HT1080 (cell line): ENCODE data around the gene SRRM4. TPM values are rescaled to one million over a fixed set of nuclear protein-coding genes. Genes with fewer than 3 reads are reported as not detected.
"Not testable (repeated sequence)": the region's sequence is repeated elsewhere in the genome, so short reads cannot be mapped to it uniquely, and the experiment has no call there.

Source experiments
- DNase-seq: peaks from one replicate; pipeline ENCODE4 v3.0.0-alpha.2; 2015; ENCODE audit warnings: low read depth
- total RNA-seq: library from RNA; depleted of rRNA; stranded (reverse); fragments of >200 nt; shearing (Covaris generic); gene quantifications from 2 replicates; pipeline ENCODE4 v1.2.3, GENCODE V29; 2014

The SRRM4 gene
- total RNA-seq, 1 experiment from 2014 or later = not detected

DNA sequence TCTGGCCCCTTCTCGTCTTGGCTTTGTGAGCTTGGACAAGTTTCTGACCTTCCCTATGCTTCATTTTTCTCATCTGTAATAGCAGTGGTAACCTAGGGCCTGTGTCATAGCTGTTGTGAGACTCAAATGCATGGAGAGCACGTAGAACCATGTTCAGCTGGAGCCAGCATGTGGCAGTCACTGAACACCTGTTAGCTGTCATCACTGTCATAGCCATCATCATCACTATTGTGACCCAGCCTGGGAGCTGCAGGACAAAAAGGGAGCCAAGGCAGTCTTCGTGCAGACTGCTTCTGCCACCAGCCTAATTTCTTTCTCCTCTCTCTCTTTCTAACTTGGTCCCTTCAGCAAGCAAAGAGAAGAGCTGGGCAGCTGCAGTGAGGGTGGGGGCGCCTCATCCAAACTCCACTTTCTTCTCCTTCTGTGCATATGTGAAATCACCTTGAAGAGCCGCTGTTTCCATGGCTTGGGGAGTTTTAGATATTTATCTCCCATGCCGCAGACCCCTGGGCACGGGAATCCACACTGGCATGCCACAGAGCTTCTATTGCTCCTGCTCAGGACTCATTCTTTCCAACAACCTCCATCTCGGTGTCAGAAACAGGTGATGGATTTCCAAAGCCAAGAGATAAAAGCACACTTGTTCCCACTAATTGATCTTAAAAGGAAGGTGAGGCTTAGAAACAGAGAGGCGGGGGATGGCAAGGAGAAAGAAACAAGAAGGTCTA is 87.0 kb downstream of the SRRM4 start:
- DNase-seq = no peak

DNA sequence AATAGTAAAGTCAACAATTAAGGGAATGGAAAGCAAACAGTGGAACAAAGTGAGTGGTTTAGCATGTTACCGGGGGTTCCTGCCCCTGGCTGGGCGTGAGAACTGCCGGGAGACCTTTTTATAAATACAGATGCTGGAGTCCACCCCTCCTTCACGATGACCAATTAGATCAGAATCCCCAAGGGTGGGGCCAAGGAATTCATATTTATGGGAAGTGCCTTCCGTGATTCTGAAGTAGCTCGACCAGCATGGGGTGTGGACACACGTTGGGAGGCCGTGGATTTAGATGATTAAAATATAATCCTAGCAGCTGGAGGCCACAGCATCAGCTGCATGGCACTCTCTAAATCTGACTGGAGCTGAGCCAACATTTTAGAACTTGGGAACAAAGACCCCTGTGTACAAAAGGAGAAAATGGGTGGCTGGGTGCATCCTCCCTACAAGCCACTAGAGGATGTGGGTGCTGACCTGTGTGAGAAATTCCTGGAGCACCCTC is 87.9 kb downstream of the SRRM4 start:
- no peak for DNase-seq

DNA sequence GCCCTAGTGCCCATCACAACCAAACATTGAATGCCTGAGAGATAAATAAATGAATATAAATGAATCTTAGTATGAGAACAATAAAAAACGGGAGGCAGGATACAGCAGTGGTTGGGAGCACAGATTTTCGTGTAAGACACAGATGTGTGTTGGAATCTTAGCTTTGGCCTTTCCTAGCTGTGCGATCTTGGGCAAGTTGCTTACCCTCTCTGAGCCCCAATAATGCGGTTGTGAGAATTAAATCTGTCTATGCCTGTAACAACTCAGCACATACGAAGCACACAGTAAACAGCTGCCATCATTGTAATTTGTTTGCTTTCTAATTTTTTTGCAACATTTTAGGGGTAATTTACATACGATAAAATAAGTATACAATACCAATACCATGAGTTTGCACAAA is 89.8 kb downstream of the SRRM4 start:
- DNase-seq = no peak

DNA sequence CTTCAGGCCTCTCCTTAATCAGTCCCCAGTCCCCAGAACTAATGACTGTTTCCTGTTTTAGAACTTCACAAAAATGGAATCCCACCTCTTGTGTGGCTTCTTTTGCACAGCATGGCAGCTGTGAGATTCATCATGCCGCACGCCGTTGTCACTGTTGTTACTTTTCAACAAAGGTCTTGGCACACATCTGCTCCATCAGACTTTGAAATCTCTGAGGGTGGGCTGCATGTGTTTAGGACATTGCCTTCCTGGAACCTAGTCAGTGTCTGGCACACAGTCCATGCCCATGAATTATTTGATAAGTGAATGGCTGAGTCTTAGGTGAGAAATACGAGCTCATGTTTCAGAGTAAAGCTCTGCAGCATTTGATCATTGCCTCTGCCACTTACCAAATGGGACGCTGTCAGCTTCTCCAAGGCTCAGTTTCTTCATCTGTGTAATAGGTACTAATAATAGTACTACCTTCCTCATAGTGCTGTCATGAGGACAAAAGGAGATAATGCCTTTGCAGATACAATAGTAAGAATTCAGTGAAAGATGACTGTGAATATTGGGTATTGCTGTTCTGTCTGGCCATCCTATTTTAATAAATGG is 90.4 kb downstream of the SRRM4 start:
- no peak for DNase-seq

DNA sequence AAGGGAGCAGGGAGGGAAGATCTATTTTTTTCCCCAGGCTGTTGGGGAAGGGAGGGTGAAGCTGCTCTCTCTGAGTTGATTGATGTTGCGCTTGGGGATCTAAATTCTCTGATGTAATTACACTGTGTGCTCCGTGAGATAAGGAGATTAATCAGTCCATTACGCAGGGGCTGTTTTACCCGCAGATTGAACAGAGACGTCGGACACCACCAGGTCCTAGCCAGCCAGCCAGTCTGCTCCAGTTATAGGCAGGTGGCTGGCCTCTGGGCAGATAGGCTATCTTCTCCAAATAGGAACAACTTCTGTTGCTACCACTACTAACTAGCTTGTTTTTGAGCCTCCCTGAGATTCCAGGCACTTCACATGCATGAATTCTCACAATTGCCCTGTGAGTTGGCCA is 91.1 kb downstream of the SRRM4 start:
- DNase-seq = no peak

DNA sequence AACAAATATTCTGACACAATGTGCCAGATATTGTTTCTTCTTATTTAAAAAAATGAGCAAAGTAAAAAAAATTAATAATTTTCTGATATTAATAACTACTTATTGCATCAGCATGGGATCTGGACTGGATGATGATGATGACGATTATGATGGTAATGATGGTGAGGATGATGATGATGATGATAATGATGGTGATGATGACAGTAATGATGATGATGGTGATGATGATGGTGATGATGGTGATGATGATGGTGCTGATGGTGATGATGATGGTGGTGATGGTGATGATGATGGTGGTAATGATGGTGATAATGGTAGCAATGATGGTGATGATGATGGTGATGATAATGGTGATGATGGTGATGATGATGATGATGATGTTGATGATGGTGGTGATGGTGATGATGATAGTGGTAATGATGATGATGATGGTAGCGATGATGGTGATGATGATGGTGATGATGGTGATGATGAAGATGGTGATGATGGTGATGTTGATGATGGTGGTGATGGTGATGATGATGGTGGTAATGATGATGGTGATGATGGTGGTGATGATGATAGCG is 94.0 kb downstream of the SRRM4 start:
- DNase-seq = no peak

DNA sequence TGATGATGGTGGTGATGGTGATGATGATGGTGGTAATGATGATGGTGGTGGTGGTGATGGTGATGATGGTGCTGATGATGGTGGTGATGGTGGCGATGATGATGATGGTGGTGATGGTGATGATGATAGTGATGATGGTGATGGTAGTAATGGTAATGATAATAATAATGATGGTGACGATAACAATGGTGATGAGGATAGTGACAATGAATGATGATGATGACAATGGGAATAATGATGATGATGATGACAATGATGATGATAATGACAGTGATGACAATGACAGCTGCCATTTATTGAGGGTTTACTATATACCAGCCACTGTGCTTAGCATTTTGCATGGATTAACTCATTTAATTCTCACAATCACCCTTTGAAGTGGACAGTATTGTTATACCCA is 94.6 kb downstream of the SRRM4 start:
- DNase-seq = no peak

DNA sequence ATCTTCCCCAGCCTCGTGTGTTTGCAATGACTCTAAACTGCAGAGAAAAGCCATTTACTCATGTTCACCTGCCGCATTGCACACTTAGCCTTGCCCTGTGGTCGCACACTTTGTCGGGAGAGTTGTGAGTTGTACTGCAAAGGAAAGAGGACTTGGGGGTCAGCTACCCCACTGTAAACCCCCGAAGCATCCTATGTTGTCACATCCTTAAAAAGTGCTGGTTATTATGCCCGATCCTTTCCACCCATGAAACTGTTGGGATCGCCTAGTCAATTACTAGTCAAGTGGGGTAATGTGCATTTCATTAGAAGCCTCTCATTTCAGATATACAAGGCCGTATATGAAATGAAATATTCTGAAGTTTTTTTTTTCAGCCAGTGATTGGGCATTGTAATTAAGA is 98.2 kb downstream of the SRRM4 start:
- DNase-seq = no peak

DNA sequence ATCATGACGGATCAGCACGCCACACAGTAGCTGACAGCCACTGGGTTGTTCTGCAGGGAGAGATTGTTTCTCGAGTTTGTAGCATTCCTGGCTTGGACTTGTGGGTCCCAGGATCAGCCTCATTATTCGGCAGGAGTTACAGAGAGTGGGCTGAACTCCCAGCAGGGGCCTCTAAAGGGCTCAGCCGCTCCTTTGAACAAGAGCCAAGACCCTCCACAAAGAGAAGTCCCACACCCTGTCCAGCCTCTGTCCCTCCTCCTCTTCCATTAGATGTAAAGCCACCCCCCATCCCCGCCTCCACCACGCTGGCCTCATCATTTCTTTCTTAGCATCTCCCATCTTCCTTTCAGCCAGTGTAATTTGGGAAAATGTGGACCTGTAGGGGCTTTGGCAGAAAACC is 100.7 kb downstream of the SRRM4 start:
- DNase-seq = no peak

DNA sequence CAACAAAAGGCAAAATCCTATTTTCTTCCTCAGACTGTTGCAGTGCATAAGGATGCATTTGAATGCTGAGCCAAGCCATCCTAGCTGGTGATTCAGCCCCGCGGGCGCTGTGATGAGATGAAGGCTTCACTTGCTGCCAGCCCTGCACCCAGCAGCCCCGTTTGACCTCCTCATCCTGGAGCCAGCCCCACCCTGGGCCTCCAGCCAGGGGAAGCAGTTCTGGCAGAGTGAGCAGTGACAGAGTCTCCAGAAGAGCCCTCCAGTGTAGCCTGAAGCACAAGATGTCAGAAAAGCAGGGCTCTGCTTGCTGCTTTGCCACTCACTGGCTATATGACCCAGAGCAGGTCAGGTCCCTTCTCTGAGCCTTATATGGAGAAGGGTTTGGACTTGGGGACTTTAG is 101.2 kb downstream of the SRRM4 start:
- no peak for DNase-seq

DNA sequence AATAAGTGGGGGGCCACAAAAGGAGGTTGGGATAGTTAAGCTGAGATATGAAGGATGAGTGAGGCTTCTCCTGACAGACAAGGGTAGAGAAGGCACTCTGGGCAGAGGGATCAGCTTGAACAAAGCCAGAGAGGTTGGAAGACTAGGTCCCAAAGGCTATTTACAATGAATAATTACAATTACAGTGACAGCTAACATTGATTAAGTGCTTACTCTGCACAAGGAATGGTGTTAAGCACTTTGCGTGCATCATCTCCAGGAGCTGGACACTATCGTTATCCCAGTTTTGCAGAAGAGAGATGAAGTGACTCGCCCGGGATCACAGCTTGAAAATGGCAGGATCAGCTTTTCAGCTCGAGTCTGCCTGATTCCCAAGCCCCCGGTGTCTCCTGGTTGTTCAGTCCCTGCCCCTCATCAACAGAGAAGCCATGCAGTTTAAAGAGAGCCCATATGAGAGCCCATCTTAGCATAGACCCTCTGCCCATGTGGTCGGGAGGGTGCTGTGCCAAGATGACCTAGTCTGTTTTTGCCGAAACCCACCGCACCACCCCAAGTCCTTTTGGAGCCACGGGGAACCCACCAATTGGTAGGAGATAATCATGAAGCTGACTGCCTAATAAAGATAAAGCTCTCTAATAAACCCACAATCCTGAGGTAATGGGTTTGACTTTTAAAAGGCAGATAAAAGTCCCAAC is 107.5 kb downstream of the SRRM4 start:
- DNase-seq = no peak

DNA sequence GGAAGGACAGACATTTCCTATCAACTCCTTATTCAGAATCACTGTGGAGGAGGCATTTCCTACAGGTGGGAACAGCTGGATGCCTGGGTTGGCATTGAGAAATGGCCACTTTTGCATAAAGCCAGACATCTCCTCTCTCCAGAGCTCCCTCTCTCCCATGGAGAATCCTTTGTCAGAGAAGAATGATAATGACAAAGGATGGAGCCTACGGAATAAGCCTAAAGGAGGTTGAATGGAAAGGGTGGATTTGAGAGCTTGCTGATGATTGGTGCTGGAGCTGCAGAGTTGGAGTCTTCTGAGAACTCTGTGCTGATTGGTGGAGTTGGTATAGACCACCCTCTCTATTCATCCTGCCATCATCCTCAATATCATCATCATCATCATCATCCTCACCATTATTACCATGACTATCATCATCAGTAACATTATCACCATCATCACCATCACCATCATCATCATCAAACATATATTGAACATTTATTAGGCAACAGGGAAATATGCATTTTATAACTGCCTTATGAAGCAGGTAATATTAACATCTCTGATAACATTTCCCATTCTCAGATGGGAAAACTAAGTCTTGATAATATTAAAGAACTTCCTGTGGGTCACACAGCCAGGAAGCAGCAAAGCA is 108.2 kb downstream of the SRRM4 start:
- no peak for DNase-seq

DNA sequence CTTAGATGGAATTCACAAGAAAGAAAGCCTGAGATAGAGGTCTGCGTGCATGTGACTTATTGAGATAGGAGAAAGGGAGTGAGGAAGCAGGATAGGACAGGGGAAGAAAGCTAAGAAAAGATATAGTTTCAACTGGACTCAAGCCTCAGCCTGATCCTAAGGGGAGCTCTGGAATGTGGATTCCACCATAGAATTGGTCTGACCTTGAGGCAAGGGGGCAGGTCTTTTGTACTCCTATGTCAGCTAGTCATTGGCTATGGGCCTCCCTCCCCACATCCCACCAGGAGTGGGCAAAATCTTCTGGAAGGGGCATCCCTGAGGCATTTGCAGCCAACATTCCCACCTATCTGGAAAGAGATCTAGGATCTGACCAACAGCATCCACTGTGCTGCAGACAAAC is 108.9 kb downstream of the SRRM4 start:
- DNase-seq = no peak

DNA sequence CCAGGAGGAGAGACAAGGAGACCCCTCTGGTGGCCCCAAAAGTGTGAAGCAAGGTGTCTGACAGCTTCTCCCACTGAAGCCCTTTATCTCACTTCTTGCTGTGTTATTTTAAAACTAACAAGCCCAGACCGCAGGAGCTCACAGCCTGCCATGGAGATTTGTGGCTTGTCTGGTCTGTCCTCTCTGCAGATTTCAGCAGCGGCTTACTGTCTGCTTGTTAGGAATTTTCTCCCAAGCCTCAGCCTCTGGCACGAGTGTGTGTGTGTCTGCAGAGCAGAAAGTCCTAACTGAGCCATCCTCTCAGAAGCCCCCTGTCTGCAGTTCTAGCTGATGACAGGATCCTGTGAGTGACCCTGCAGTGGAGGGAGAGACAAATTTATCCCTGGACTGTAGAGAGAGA is 109.5 kb downstream of the SRRM4 start:
- no peak for DNase-seq

DNA sequence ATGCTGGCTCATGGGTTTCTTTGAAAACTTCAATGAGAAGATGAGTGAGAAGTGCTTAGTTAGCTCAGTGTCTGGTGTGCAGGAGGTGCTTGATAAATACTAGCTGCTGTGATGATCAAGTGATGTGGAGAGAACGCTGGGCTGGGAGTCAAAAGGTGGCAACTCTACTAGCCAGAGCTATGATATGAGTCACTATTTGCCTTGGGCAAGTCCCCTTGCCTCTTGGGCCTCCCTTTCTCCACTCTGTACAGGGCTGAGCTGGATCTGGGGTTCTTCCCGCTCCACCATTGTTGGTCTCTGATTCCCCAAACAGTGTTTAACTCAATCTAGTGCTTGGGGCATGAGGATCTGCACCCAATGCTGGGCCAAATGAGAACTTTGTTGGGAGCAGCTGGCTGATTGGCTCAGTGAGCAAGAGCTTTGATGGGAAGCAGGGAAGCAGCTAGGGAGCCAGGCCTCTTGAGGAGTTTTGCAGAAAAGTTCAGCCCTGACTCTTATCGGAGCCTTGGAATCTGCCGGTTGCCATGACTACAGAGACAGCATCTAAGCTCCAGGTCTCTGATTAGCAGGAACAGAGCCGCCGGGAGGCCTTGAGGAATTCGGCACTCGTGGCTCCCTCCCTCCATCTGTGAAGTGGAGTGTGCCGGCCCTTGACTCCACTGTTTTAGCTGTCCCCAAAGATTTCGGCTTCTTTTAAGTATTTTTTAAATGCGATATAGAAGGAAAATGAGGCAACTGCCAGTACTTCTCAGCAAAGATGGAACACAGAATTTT is 115.3 kb downstream of the SRRM4 start:
- DNase-seq = no peak

DNA sequence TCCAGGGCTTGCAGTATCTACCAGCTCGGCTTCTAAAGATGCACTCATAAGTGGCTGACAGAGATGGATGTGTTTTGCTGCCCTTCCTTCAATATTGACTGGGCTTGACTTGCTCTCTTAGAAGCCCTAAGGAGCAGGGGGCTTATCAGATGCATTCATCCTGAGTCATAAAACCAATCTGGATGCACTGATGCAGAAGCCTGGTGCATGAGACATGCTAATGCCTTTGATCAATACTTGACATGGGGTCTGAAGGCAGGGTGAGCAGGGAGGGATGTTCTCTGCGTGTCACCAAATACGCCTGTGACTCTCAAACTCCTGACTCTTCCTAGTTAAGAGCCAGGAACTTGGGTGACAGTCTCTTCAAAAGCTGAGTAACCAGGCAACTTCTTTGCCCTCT is 119.6 kb downstream of the SRRM4 start:
- no peak for DNase-seq

DNA sequence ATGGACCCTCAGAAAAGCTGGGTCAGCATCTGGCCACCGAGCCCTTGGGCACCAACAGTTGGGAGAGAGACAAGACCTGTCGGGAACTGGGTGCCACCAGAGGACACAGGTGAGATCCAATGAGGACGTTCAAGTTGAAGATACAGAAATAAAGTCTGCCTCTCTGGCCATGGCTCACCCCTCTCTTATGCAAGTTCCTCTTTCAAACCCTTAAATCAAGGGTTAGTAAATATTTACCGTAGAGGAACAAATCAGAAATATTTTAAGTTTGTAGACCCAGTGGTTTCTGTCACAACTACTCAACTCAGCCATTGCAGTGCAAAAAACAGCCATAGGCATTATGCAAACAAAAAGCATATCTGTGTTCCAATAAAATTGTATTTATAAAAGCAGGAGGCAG is 120.9 kb downstream of the SRRM4 start:
- DNase-seq = no peak

DNA sequence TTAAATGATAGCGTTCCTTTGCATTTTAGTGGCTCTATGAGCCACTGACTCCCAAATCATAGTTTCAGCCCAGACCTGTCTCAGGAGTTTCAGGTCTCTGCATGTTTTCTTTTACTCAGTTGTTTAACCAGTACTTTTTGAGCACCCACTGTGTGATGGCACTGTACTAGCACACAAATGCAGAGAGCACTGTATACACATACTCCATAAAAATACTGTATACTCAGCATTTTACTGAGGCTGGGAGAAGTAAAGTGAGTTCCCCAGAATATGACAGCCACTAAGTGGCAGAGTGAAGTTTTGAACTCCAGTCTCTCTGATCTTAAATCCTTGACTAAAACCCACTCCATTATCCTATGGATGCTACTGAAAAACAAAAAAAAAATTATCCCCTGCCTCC is 121.4 kb downstream of the SRRM4 start:
- DNase-seq = no peak

DNA sequence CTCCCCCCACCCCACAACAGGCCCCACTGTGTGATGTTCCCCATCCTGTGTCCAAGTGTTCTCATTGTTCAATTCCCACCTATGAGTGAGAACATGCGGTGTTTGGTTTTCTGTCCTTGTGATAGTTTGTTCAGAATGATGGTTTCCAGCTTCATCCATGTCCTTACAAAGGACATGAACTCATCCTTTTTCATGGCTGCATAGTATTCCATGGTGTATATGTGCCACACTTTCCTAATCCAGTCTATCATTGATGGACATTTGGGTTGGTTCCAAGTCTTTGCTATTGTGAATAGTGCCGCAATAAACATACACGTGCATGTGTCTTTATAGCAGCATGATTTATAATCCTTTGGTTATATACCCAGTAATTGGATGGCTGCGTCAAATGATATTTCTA is 123.6 kb downstream of the SRRM4 start:
- not testable (repeated sequence) for DNase-seq

DNA sequence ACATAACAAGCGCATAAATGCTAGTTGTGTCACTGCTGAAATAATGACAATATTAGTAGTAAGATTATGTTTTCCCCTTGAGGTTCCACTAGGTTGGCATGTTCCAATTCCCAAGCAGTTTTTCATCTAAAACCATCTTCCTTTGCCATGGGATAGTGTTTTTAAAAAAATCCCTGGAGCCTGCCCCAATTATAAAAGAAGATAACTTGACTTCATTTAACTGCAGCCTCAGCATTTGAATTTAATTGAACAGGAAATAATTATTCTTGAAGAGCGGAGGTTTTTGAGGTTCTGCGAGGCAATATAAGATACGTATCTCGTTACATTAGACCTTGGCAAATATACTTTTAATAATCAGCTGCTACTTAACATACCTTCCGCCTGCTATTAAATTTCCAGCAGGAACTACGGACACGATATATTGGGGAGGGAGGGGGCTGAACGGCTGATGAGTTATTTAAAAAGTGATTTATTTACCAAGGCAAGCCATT is 132.2 kb downstream of the SRRM4 start:
- no peak for DNase-seq

DNA sequence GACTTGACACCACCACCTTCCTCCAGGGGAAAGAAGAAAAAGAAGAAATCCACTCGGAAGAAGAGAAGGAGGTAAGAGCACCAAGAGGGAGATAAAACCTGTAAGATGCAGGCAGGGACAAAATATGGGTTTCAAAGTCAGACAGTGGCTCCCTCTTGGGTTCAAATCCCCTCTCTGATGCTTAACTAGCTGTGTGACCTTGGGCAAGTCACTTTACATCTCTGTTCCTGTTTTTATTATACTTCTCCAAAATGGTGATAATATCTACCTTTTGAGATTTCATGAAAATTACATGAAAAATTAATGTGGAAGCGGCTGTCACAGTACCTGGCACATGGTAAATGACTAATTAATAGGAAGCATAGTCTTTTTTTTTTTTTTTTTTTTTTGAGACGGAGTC is 133.0 kb downstream of the SRRM4 start:
- no peak for DNase-seq
